GM04503 (cell line): ENCODE results near the gene CLCC1.
"Not testable (repeated sequence)": the region's sequence is repeated elsewhere in the genome, so short reads cannot be mapped to it uniquely, and the experiment has no call there.

Experiments used
- DNase-seq: peaks from one replicate; pipeline ENCODE4 v3.0.0-alpha.2; 2012; ENCODE audit warnings: low read depth

CLCC1 gene

GRCh38 chr1:108963052-108963686 lies at the start of gene CLCC1:
TSS of gene CLCC1 (minus strand) at chr1:108963484. CDS start at chr1:108950437, 13,047 bp downstream.
- peak; percentile 57 for DNase-seq

- no peak for DNase-seq
Measured at GRCh38 chr1:109011335-109011734, 48.1 kb upstream of the CLCC1 start.

GRCh38 chr1:108996622-108997021 lies 33.3 kb upstream of the CLCC1 start:
- not testable (repeated sequence) for DNase-seq

GRCh38 chr1:108983114-108983513 lies 19.8 kb upstream of the CLCC1 start:
- DNase-seq, result no peak

GRCh38 chr1:108976658-108977057 lies 13.4 kb upstream of the CLCC1 start:
- no peak for DNase-seq

GRCh38 chr1:108972951-108973350 lies 9.7 kb upstream of the CLCC1 start:
- DNase-seq, result no peak

GRCh38 chr1:108969346-108969745 lies 6.1 kb upstream of the CLCC1 start:
- DNase-seq, result no peak

GRCh38 chr1:108962681-108963051 lies 618 bp downstream of the CLCC1 start:
- DNase-seq, result no peak

- DNase-seq, result no peak
Measured at GRCh38 chr1:108961752-108962486, 1.4 kb downstream of the CLCC1 start.

GRCh38 chr1:108961198-108961597 lies 2.1 kb downstream of the CLCC1 start:
- no peak for DNase-seq

GRCh38 chr1:108960719-108961118 lies 2.6 kb downstream of the CLCC1 start:
- no peak for DNase-seq

GRCh38 chr1:108957888-108958287 lies 5.4 kb downstream of the CLCC1 start:
- no peak for DNase-seq

- DNase-seq, result no peak
Measured at GRCh38 chr1:108955881-108956280, 7.4 kb downstream of the CLCC1 start.

- DNase-seq, result no peak
Measured at GRCh38 chr1:108955111-108955510, 8.2 kb downstream of the CLCC1 start.

- no peak for DNase-seq
Measured at GRCh38 chr1:108953452-108953851, 9.8 kb downstream of the CLCC1 start.

- no peak for DNase-seq
Measured at GRCh38 chr1:108951242-108951641, 12.0 kb downstream of the CLCC1 start.

- no peak for DNase-seq
Measured at GRCh38 chr1:108949044-108949443, 14.2 kb downstream of the CLCC1 start.

GRCh38 chr1:108947871-108948525 lies 15.3 kb downstream of the CLCC1 start:
- DNase-seq, result no peak

GRCh38 chr1:108936170-108936569 lies 27.1 kb downstream of the CLCC1 start:
- DNase-seq, result no peak

GRCh38 chr1:108933944-108934343 lies 29.3 kb downstream of the CLCC1 start:
- DNase-seq, result no peak

- not testable (repeated sequence) for DNase-seq
Measured at GRCh38 chr1:108927565-108927964, 35.7 kb downstream of the CLCC1 start.

GRCh38 chr1:108925920-108926319 lies 37.4 kb downstream of the CLCC1 start:
- DNase-seq, result no peak

GRCh38 chr1:108916788-108917187 lies 46.5 kb downstream of the CLCC1 start:
- DNase-seq, result no peak
